Lower leg skin (tissue), 4 donors: ENCODE data around the gene EPO. TPM values are rescaled to one million over a fixed set of nuclear protein-coding genes. Genes with fewer than 3 reads are reported as not detected.

Experiments used
- DNase-seq, 2 donors: peaks; one replicate each; pipeline ENCODE4 v3.0.0-alpha.2; 2019; ENCODE audit warnings: low spot score in 2 of 2
- H3K4me3 ChIP-seq: fragments of 200-600 bp; sonication (generic); 2 replicates; pipeline ENCODE4 v1.5.1; 2017; ENCODE audit warnings: mild to moderate bottlenecking, low read depth; ENCODE audit not compliant: poor library complexity, severe bottlenecking
- POLR2A ChIP-seq, 2 donors: fragments of 450-650 bp; IDR thresholded peaks; one replicate each; pipeline ENCODE4 v1.6.1; 2016 to 2017; ENCODE audit warnings: antibody characterized with exemption in 2 of 2, mild to moderate bottlenecking in 1 of 2, moderate library complexity in 1 of 2
- WGBS, 2 donors: methylation state at CpG; one replicate each; pipeline ENCODE4 v1.1.5; 2018; 5-methylcytosine and 5-hydroxymethylcytosine counted together
- intact Hi-C: fragments of 100-400 bp; cut with DNase I; formaldehyde crosslinking; loops from one replicate; pipeline ENCODE4 v1.15.0; 2023; ENCODE audit warnings: low total_unique reads
- total RNA-seq, 4 donors: library from RNA; depleted of rRNA; stranded (reverse); fragments of >200 nt; gene quantifications; one replicate each; pipeline ENCODE4 v1.1.0, GENCODE V29; 2016
- TF ChIP-seq, protein P1 (sequence below), 3 donors: fragments of 450-650 bp; IDR thresholded peaks; one replicate each; pipeline ENCODE4 v1.5.1; 2016; ENCODE audit warnings: antibody characterized with exemption in 3 of 3, mild to moderate bottlenecking in 3 of 3, moderate library complexity in 2 of 3

Gene EPO
- under 1 TPM in 2 of 4 donors, not detected in 2; 0.17 to 0.25 TPM for total RNA-seq

DNA sequence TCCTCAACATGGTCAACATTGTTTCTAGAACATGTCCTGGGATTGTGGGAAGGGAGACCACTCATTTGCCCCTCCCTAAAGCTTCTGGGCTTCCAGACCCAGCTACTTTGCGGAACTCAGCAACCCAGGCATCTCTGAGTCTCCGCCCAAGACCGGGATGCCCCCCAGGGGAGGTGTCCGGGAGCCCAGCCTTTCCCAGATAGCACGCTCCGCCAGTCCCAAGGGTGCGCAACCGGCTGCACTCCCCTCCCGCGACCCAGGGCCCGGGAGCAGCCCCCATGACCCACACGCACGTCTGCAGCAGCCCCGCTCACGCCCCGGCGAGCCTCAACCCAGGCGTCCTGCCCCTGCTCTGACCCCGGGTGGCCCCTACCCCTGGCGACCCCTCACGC lies at the start of gene EPO:
Gene EPO, plus strand, starts transcription at position 190 of the 392 bp plus-strand sequence. CDS start 513 bp downstream, outside the sequence.
- TF ChIP-seq POLR2A (IDR thresholded peaks at IDR 0.05) = no peak
- TF ChIP-seq, protein P1, sequence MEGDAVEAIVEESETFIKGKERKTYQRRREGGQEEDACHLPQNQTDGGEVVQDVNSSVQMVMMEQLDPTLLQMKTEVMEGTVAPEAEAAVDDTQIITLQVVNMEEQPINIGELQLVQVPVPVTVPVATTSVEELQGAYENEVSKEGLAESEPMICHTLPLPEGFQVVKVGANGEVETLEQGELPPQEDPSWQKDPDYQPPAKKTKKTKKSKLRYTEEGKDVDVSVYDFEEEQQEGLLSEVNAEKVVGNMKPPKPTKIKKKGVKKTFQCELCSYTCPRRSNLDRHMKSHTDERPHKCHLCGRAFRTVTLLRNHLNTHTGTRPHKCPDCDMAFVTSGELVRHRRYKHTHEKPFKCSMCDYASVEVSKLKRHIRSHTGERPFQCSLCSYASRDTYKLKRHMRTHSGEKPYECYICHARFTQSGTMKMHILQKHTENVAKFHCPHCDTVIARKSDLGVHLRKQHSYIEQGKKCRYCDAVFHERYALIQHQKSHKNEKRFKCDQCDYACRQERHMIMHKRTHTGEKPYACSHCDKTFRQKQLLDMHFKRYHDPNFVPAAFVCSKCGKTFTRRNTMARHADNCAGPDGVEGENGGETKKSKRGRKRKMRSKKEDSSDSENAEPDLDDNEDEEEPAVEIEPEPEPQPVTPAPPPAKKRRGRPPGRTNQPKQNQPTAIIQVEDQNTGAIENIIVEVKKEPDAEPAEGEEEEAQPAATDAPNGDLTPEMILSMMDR (IDR thresholded peaks at IDR 0.05) = no peak
- H3K4me3 ChIP-seq = no peak within 1 kb of the TSS
- 3 to 4% methylated on average over 10 to 19 of the region's 21 CpGs for WGBS, 2 donors
- DNase-seq = no peak
- intact Hi-C loops = no loop called here

DNA sequence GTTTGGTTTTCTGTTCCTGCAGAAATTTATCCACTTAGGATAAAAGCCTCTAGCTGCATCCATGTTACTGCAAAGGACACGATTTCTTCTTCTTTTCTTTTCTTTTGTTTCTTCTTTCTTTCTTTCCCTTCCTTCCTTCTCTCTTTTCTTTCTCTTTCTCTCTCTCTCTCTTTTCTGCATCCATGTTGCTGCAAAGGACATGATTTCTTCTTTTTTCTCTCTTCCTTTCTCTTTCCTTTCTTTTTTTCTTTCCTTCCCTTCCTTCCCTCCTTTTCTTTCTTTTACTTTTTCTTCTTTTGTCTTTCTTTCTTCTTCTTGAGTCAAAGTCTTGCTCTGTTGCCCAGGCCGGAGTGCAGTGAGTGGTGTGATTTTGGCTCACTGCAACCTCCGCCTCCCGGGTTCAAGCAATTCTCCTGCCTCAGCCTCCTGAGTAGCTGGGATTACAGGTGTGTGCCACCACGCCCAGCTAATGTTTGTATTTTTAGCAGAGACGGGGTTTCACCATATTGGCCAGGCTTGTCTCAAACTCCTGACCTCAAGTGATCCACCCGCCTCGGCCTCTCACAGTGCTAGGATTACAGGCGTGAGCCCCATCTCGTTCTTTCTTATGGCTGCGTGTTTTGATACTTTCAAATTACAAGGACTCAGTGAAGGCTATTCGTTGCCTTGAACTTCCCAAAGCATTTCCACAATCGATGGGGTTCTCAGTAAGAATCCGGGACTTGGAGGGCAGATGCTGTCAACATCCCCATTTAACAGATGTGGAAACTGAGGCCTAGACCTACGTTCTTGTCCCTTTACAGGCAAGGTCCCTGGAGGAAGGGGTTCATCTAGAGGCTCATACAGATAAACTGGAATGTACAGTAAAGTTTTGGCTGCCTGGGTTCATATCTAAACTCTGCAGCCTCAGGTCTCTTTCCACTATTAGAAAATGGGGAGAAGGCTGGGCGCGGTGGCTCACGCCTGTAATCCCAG lies 48.6 kb upstream of the EPO start:
- whole genome bisulfite sequencing, 2 donors = 93% methylated on average over 18 of the region's 18 CpGs
- no peak for TF ChIP-seq POLR2A (IDR thresholded peaks at IDR 0.05)
- TF ChIP-seq, protein P1 (IDR thresholded peaks at IDR 0.05) = no peak
- intact Hi-C loops = loop anchor here (5.0 kb wide), 1 partner anchor 124 kb away; no protein-coding TSS in a partner anchor
- H3K4me3 ChIP-seq = no peak overlapping the region
- DNase-seq = no peak

DNA sequence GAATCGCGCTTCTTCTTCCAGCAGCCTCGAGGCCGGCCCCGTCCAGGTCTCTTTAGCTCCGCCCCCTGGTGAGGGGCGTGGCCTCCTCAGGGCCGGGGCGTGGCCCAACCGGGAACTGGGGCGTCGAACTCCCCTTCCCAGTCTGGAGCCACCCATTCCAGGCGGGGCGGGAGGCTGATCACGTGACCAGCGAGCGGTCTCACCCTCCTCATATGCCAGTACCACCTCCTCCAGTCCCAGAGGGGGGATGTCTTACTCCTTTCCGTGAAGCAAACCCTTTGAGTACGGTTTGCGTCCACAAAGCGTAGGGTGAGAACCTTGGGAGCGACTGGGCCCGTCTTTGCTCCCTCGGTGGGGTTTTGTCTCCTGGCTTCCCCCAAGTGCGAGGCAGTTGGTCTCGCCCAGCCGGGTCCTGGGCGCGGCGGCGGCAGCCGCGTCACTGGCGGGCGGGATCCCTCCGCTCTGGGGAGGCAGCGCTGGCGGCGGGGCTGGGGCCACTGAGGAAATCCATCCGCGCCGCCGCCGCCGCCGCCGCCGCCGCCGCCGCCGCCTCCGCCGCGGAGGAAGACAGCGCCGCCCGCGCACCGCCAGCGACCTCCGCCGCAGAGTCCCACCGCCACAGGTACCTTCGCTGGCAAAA lies 46.8 kb upstream of the EPO start, which contains the start of gene GNB2:
Gene GNB2, plus strand, starts transcription at position 439 of the 640 bp plus-strand sequence. CDS start 2,526 bp downstream, outside the sequence.
- intact Hi-C loops = loop anchor here (5.0 kb wide), 1 partner anchor 126 kb away; no protein-coding TSS in a partner anchor
- peak within 1 kb of the TSS; percentile 86 for H3K4me3 ChIP-seq
- WGBS, 2 donors = 0 to 1% methylated on average over 26 to 41 of the region's 65 CpGs
- DNase-seq = peak; percentile 99 to 100
- TF ChIP-seq POLR2A (IDR thresholded peaks at IDR 0.05) = no peak
- TF ChIP-seq, protein P1 (IDR thresholded peaks at IDR 0.05) = peak in 1 of 3 donors; percentile 32

GRCh38 chr7:100673942-100674410 lies 46.3 kb upstream of the EPO start:
- intact Hi-C loops = loop anchor here (5.0 kb wide), 1 partner anchor 127 kb away; no protein-coding TSS in a partner anchor
- 0% methylated on average over 27 to 34 of the region's 34 CpGs for WGBS, 2 donors
- DNase-seq = peak in 1 of 2 donors; percentile 94
- no peak for TF ChIP-seq POLR2A (IDR thresholded peaks at IDR 0.05)
- TF ChIP-seq, protein P1 (IDR thresholded peaks at IDR 0.05) = no peak
- H3K4me3 ChIP-seq = peak overlapping the region; percentile 86

- DNase-seq = peak in 1 of 2 donors; percentile 90
- WGBS, 2 donors = 0% methylated on average over 31 to 35 of the region's 43 CpGs
- intact Hi-C loops = loop anchor here (5.0 kb wide), 1 partner anchor 127 kb away; no protein-coding TSS in a partner anchor
- H3K4me3 ChIP-seq = peak overlapping the region; percentile 86
- TF ChIP-seq POLR2A (IDR thresholded peaks at IDR 0.05) = no peak
- TF ChIP-seq, protein P1 (IDR thresholded peaks at IDR 0.05) = no peak
These were observed 45.7 kb upstream of the EPO start for GRCh38 chr7:100674411-100675104.
